Measurements from ENCODE around the gene AP4M1. TPM values are rescaled to one million over a fixed set of nuclear protein-coding genes. Genes with fewer than 3 reads are reported as not detected.
"Not testable (repeated sequence)": the region's sequence is repeated elsewhere in the genome, so short reads cannot be mapped to it uniquely, and the experiment has no call there.

AP4M1 gene
- total RNA-seq, 1 donor from 2014 or later, result 11.8 TPM

GRCh38 chr7:100128637-100128963 lies 27.2 kb downstream of the AP4M1 start:
- peaks cover 47% of the 10 kb centered on the region for H3K4me1 ChIP-seq

GRCh38 chr7:100130220-100130607 lies 28.8 kb downstream of the AP4M1 start:
- not testable (repeated sequence) for H3K4me3 ChIP-seq; DNase-seq; H3K9me3 ChIP-seq (replicated peaks); H3K27ac ChIP-seq (replicated peaks); H3K27me3 ChIP-seq (ENCODE audit: low read depth); H3K36me3 ChIP-seq
- intact Hi-C loops (cut with micrococcal nuclease), result loop anchor here (5.0 kb wide), 1 partner anchor 87 kb away; the partner anchor contains the start of gene PVRIG
- peaks cover 44% of the 10 kb centered on the region for H3K4me1 ChIP-seq

More at GRCh38 chr7:100128637-100128963, 27.2 kb downstream of the AP4M1 start:
- H3K27ac ChIP-seq (replicated peaks), result no peak overlapping the region
- H3K36me3 ChIP-seq, result no peaks in the 10 kb centered on the region
- H3K9me3 ChIP-seq (replicated peaks), result no peaks in the 10 kb centered on the region
- intact Hi-C loops (cut with micrococcal nuclease), result no loop called here
- TF ChIP-seq CTCF (IDR thresholded peaks at IDR 0.05; ENCODE audit: borderline replicate concordance), result no peak
- DNase-seq, result no peak
- H3K27me3 ChIP-seq (ENCODE audit: low read depth), result no peaks in the 10 kb centered on the region
- H3K4me3 ChIP-seq, result no peak overlapping the region

GRCh38 chr7:100130608-100131453 lies 29.4 kb downstream of the AP4M1 start:
- no peak overlapping the region for H3K27ac ChIP-seq (replicated peaks)
- no peaks in the 10 kb centered on the region for H3K36me3 ChIP-seq
- DNase-seq, result peak; percentile 79
- no peaks in the 10 kb centered on the region for H3K9me3 ChIP-seq (replicated peaks)
- intact Hi-C loops (cut with micrococcal nuclease), result loop anchor here (5.0 kb wide), 1 partner anchor 86 kb away; the partner anchor contains the start of gene PVRIG
- peak; percentile 92 for TF ChIP-seq CTCF (IDR thresholded peaks at IDR 0.05; ENCODE audit: borderline replicate concordance)
- H3K4me1 ChIP-seq, result peaks cover 39% of the 10 kb centered on the region
- peak overlapping the region; percentile 22 for H3K4me3 ChIP-seq
- no peaks in the 10 kb centered on the region for H3K27me3 ChIP-seq (ENCODE audit: low read depth)

- intact Hi-C loops (cut with micrococcal nuclease), result loop anchor here (5.0 kb wide), 1 partner anchor 85 kb away; the partner anchor contains the start of gene PVRIG
- Histone ChIP-seq H3K36me3 (no peaks in the 10 kb centered on the region), H3K9me3 (replicated peaks) (no peaks in the 10 kb centered on the region), H3K4me1 (peaks cover 27% of the 10 kb centered on the region), H3K27me3 (ENCODE audit: low read depth) (no peaks in the 10 kb centered on the region), H3K4me3 (no peak overlapping the region), H3K27ac (replicated peaks) (no peak overlapping the region)
- DNase-seq, result no peak
- no peak for TF ChIP-seq CTCF (IDR thresholded peaks at IDR 0.05; ENCODE audit: borderline replicate concordance)
Observed at GRCh38 chr7:100132126-100132525, 30.7 kb downstream of the AP4M1 start.

GRCh38 chr7:100132697-100133151 lies 31.3 kb downstream of the AP4M1 start:
- DNase-seq, result peak; percentile 46
- H3K27ac ChIP-seq (replicated peaks), result no peak overlapping the region
- intact Hi-C loops (cut with micrococcal nuclease), result loop anchor here (5.0 kb wide), 1 partner anchor 85 kb away; the partner anchor contains the start of gene PVRIG
- no peaks in the 10 kb centered on the region for H3K9me3 ChIP-seq (replicated peaks)
- TF ChIP-seq CTCF (IDR thresholded peaks at IDR 0.05; ENCODE audit: borderline replicate concordance), result peak; percentile 85
- H3K36me3 ChIP-seq, result no peaks in the 10 kb centered on the region
- H3K4me3 ChIP-seq, result no peak overlapping the region
- peaks cover 21% of the 10 kb centered on the region for H3K4me1 ChIP-seq
- no peaks in the 10 kb centered on the region for H3K27me3 ChIP-seq (ENCODE audit: low read depth)
